GM18519 (cell line): ENCODE data around the gene MT1F.
"Not testable (repeated sequence)": the region's sequence is repeated elsewhere in the genome, so short reads cannot be mapped to it uniquely, and the experiment has no call there.

Experiments used
- ATAC-seq: cut with Tn5 transposase; IDR thresholded peaks from one replicate; pipeline ENCODE4 v1.9.1; 2021; ENCODE audit warnings: mild to moderate bottlenecking, moderate library complexity; ENCODE audit not compliant: unreplicated experiment, low FRiP score

The MT1F gene

GRCh38 chr16:56657555-56658326, at the start of gene MT1F:
TSS of gene MT1F (plus strand) at chr16:56657959. CDS start at chr16:56658059, 100 bp downstream.
- ATAC-seq = no peak

GRCh38 chr16:56608043-56608875, 49.5 kb upstream of the MT1F start, which contains the start of gene MT2A:
TSS of gene MT2A (plus strand) at chr16:56608584. CDS start at chr16:56608656, 72 bp downstream.
- ATAC-seq = peak; percentile 78

GRCh38 chr16:56608876-56609462, 48.8 kb upstream of the MT1F start:
- no peak for ATAC-seq

GRCh38 chr16:56609463-56609921, 48.3 kb upstream of the MT1F start:
- peak; percentile 32 for ATAC-seq

GRCh38 chr16:56610017-56610608, 47.6 kb upstream of the MT1F start:
- no peak for ATAC-seq

- no peak for ATAC-seq
These were observed 47.1 kb upstream of the MT1F start for GRCh38 chr16:56610609-56611111.

GRCh38 chr16:56611281-56611833, 46.4 kb upstream of the MT1F start:
- no peak for ATAC-seq

- ATAC-seq = no peak
These were observed 44.1 kb upstream of the MT1F start for GRCh38 chr16:56613706-56614105.

- ATAC-seq = no peak
These were observed 43.2 kb upstream of the MT1F start for GRCh38 chr16:56614549-56614991.

GRCh38 chr16:56615353-56615752, 42.4 kb upstream of the MT1F start:
- ATAC-seq = no peak

GRCh38 chr16:56616608-56617211, 41.0 kb upstream of the MT1F start:
- ATAC-seq = no peak

- ATAC-seq = no peak
These were observed 40.3 kb upstream of the MT1F start for GRCh38 chr16:56617212-56618085.

- ATAC-seq = no peak
These were observed 39.6 kb upstream of the MT1F start for GRCh38 chr16:56618138-56618537.

GRCh38 chr16:56620339-56620897, 37.3 kb upstream of the MT1F start:
- ATAC-seq = no peak

- ATAC-seq = not testable (repeated sequence)
These were observed 35.9 kb upstream of the MT1F start for GRCh38 chr16:56621665-56622445.

- not testable (repeated sequence) for ATAC-seq
These were observed 34.6 kb upstream of the MT1F start for GRCh38 chr16:56623184-56623583.

GRCh38 chr16:56623637-56624036, 34.1 kb upstream of the MT1F start:
- no peak for ATAC-seq
